GM19193 (cell line): ENCODE data around the gene SH3RF3.

Experiments used
- POLR2A ChIP-seq: IDR thresholded peaks from 4 replicates; pipeline ENCODE4 v1.6.1; 2011; ENCODE audit not compliant: insufficient read depth, insufficient read length; ENCODE audit errors: extremely low read depth

SH3RF3 gene

DNA sequence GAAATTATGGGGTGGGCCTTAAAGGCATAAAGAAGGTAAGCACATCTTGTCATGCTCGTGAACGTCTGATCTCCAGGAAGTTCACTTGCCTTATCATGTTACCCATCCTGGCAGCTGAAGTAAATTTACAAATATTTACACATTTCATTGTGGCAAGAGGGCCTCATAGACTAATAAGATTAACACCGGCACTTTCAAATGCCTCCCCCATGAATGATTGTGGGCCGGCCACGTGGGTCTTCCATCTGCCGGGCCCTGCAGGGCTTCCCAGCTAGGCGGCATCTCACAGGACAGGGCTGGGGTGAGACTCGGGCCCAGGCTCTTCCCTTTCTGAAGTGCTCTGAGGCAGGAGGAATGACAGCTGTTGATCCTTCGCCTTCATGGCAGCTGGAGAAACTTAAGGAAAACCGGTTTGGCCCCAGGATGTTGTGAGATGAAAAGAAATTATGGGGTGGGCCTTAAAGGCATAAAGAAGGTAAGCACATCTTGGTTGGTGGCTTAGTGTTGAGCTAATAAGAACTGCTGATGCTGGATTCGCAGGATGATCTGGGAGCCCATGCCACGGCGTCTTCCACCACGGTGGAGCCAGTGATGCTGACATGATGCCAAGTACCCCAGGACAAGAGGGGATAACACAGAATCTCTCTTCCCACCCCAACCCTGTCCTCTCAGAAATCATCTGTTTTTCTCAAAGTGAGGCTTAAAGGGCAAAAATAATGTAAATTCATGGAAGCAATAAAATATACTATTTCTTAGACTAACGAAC is 308.5 kb downstream of the SH3RF3 start:
- no peak for TF ChIP-seq POLR2A

DNA sequence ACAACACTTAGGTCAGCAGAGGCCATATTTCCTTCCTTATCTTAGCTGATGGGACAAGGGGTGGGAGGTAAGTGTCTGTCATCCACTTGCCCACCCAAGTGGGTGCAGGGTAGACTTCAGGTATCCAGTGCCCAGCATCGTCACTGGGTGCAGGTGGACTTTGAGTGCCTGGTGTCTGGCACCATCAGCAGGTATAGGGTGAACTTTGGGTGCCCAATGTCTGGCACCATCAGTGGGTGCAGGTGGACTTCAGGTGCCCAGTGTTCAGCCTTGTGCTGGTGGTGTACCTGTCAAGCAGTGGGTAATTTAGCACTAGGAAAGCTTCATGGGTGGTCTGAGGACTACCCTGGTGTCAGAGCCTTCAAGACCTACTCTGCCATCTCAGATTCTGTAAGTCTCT is 309.1 kb downstream of the SH3RF3 start:
- TF ChIP-seq POLR2A: no peak

DNA sequence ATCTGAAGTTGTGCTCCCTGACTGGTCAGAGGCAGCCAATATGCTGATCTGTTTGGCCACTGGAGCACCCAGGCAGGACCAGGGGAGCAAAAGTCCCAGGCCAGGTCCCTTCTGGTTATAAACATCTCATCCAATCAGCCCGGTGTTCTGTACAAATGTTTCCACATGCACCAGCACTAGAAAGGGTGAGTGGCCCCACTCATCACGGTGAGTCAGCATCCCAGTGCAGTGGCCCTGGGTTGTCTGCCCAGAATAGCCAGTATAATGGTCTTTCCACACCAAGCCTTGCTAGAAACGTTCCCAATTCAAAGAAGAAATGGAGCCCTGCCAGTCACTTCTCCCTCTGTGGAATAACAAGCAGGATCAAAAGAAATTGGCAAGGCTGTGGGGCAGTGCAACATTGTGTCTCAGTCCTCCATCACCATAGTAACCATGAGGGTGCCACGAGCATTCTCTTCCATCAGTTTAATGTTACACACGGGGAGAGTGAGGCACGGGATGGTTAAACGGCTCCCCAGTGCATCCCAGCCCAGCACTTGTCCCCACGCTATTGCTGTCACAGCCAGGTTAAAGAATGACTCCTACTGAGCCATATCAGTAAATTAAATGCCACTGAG is 309.9 kb downstream of the SH3RF3 start:
- no peak for TF ChIP-seq POLR2A

DNA sequence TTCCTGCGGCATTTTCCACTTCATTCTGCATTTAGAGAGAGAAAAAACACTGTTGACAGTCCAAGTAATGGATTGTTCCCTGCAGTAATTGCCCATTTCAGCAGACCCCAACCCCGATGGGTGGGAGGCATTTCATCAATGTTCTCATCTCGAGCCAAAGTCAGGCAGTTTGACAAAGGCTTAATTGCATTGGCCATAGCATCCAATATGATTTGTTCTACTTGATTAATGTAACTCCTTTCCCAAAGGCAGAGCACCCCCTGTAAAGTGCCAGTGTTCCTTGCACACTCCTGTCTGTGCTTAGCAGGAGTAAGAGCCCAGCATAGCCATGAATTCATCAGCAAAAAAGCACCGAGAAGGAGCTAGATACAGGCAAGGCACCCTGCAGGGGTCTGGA is 310.4 kb downstream of the SH3RF3 start:
- TF ChIP-seq POLR2A: no peak

GRCh38 chr2:109439986-109440385 is 311.0 kb downstream of the SH3RF3 start:
- no peak for TF ChIP-seq POLR2A

GRCh38 chr2:109440499-109441156 is 311.6 kb downstream of the SH3RF3 start:
- no peak for TF ChIP-seq POLR2A

GRCh38 chr2:109442715-109443319 is 313.8 kb downstream of the SH3RF3 start:
- TF ChIP-seq POLR2A: no peak

DNA sequence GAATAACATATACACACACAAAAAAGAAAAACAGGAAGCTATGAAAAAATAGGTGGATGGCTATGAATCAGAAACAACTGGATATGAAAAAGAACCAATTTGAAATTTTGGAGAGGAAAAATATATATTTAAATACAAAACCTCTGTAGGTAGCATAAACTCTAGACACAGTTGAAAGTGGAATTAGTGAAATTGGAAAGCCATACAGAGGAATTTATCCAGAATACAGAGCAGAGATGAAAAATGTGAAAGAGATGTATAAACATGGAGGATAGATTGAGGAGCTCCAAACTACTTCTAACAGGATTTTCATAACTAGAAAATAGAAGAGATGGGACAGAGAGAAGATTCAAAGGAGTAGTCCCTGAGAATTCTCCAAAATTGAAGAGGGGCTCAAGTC is 315.9 kb downstream of the SH3RF3 start:
- TF ChIP-seq POLR2A: no peak

GRCh38 chr2:109446278-109447131 is 317.5 kb downstream of the SH3RF3 start:
- no peak for TF ChIP-seq POLR2A

DNA sequence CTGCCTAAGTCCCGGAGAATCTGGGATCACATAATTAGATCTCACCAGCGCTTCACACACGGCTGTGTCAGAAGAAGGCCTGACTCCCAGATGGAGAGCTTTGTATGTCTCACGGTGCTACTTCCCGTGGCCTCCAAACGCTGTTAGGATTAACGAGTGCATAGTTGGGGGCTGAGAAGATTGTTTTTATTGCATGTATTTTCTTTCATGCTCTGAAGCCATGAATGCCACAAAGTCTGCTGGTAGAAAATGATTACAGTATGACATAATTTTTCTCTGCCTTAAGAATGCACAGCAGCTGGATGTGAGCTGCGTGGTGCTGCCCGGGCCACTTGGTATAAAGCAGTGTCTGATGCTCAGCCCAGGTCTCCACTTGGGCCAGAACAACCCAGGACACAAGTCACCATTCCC is 318.3 kb downstream of the SH3RF3 start:
- TF ChIP-seq POLR2A: no peak

- TF ChIP-seq POLR2A: no peak
Measured at GRCh38 chr2:109447776-109448175, 318.8 kb downstream of the SH3RF3 start.

DNA sequence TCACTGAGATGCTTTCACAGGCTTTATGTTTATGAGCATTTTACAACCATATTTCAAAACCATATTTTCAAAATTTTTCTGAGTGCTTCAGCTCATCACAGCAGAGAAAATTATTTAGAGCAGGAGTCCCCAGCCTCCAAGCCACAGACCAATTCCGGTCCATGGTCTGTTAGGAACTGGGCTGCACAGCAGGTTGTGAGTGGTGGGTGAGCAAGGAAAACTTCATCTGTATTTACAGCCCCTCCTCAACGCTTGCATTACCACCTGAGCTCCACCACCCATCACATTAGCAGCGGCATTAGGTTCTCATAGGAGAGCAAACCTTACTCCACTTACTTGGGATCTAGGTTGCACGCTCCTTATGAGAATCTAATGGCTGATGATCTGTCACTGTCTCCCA is 319.2 kb downstream of the SH3RF3 start:
- no peak for TF ChIP-seq POLR2A

DNA sequence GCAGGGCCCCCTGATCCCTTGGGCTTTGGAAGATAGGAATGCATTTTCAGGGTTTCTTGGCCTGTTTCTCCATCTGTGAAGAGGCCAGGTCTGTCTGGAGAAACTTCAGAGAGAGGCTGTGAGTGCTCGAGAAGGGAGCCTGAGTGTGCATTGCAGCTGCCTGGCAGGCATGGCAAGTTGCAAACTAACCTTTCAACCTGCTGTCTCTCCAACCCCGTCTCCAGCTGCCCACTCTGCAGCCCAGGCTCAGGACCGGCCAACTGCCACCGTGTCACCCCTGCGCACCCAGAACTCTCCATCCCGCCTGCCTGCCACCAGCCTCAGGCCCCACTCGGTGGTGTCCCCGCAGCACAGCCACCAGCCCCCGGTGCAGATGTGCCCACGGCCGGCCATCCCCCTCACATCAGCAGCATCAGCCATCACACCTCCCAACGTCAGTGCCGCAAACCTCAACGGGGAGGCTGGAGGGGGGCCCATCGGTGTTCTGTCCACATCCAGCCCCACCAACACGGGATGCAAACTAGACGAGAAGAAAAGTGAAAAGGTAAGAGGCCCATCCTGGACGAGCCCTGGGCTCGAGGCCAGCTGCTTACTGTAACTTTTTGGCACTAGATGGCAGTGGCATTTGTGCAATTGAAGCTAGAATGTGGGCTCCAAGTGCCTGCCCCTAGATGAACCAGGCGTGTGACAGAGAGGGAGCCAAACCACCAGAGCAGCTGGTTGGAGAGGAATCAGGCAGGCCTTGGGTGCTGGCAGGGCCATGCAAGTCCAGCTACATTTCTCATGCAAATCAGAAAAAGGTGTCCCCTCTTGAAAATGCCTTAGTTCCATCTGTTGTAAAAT is 320.2 kb downstream of the SH3RF3 start:
- TF ChIP-seq POLR2A: no peak
